Measurements from ENCODE around the gene ZCCHC7.
"Not testable (repeated sequence)": the region's sequence is repeated elsewhere in the genome, so short reads cannot be mapped to it uniquely, and the experiment has no call there.

ZCCHC7 gene

DNA sequence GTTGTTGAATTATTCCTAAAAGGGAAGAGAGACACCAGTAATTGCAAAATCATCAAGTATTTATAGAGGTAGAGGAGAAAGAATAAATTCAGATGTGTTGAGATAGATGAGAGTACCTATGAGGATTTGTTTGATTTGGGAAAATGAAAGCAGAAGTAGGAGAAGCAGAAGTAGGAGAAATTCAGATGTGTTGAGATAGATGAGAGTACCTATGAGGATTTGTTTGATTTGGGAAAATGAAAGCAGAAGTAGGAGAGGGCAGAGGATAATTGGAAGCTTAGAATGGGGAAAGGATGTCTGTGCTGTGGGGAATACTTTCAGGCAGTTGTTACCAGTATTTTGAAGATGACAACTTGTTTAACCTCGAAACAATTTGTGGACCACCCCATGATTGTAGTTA lies 35.1 kb upstream of the ZCCHC7 start:
- no peaks in the 10 kb centered on the region for H3K27me3 ChIP-seq (ENCODE audit: insufficient read depth, insufficient read length)
- no peak for DNase-seq (ENCODE audit: low read depth, low spot score)
- peaks cover 22% of the 10 kb centered on the region for H3K36me3 ChIP-seq (ENCODE audit: insufficient read depth, insufficient read length, low read length)
- no peak overlapping the region for H3K4me3 ChIP-seq (ENCODE audit: insufficient read length, low read depth)
- H3K9me3 ChIP-seq (ENCODE audit: insufficient read depth, low read length): no peaks in the 10 kb centered on the region
- no peaks in the 10 kb centered on the region for H3K4me1 ChIP-seq (ENCODE audit: insufficient read depth, insufficient read length)
- H3K9ac ChIP-seq (ENCODE audit: insufficient read length, low read depth): no peak overlapping the region
- TF ChIP-seq ZNF274 (IDR thresholded peaks at IDR 0.05; ENCODE audit: low read depth, low read length): no peak
- no peak for TF ChIP-seq SUZ12 (IDR thresholded peaks at IDR 0.05; ENCODE audit: extremely low read depth, insufficient read depth, insufficient read length)
- no peak for TF ChIP-seq YY1 (IDR thresholded peaks at IDR 0.05; ENCODE audit: insufficient read depth, insufficient read length)

DNA sequence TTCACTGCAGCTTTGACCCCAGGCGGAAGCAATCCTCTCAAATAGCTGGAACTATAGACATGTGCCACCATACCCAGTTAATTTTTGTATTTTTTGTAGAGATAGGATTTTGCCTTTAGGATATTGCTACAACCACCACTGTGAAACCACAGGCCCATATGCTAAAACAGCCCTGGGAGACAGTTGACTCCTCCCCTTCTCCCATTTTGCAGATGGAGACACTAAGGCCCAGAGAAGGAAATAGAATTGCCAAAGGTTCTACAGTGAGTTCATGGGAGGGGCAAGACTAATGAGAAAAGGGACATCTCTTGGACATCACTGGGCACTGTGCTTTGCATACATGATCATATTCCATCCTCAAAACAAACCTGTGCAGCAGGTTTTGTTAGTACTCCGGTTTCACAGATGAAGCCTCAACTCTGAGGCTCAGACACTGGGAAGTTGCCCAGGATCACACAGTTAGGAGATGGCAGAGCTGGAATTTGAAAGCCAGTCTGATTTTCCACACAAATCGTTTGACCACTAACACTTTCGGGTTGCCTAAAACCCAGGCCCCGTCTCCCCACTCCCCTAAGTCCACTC lies 27.6 kb upstream of the ZCCHC7 start:
- not testable (repeated sequence) for DNase-seq (ENCODE audit: low read depth, low spot score)

DNA sequence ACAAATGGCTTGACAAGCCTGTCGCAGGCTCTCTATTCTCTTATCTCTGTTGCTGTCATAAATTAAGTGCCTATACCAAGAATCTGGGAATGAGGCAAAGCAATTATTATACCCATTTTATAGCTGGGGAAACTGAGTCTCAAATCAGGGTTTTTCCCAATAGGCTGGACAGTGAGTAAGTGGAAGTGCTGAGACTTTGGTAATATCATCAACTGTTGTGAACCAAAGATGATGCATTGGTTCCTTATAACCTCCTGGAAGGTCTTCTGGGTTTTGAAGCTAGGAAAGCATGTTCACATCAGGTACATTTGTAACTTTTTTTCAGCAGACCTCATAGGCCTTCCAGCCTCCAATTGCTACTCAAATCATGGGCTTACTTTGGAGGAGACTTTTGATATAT lies 25.6 kb upstream of the ZCCHC7 start:
- TF ChIP-seq YY1 (IDR thresholded peaks at IDR 0.05; ENCODE audit: insufficient read depth, insufficient read length): no peak
- no peak for TF ChIP-seq SUZ12 (IDR thresholded peaks at IDR 0.05; ENCODE audit: extremely low read depth, insufficient read depth, insufficient read length)
- no peak for TF ChIP-seq ZNF274 (IDR thresholded peaks at IDR 0.05; ENCODE audit: low read depth, low read length)
- no peaks in the 10 kb centered on the region for H3K9me3 ChIP-seq (ENCODE audit: insufficient read depth, low read length)

More for the DNA sequence above, 27.6 kb upstream of the ZCCHC7 start:
- not testable (repeated sequence) for H3K9me3 ChIP-seq (ENCODE audit: insufficient read depth, low read length); H3K9ac ChIP-seq (ENCODE audit: insufficient read length, low read depth); H3K4me1 ChIP-seq (ENCODE audit: insufficient read depth, insufficient read length); H3K36me3 ChIP-seq (ENCODE audit: insufficient read depth, insufficient read length, low read length); H3K27me3 ChIP-seq (ENCODE audit: insufficient read depth, insufficient read length); H3K4me3 ChIP-seq (ENCODE audit: insufficient read length, low read depth)

DNA sequence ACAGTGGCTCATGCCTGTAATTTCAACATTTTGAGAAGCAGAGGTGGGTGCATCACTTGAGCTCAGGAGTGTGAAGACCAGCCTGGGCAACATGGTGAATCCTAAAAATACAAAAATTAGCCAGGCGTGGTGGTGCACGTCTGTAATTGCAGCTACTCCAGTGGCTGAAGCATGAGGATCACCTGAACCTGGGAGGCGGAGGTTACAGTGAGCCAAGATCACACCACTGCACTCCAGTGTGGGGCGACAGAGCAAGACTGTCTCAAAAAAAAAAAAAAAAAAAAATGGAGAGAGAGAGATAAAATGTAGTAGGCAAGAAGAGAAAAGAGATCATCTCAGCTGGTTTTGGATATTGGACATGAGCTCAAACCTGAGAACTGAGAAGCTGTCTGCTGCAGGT lies 23.7 kb upstream of the ZCCHC7 start:
- H3K27me3 ChIP-seq (ENCODE audit: insufficient read depth, insufficient read length): no peaks in the 10 kb centered on the region
- no peaks in the 10 kb centered on the region for H3K36me3 ChIP-seq (ENCODE audit: insufficient read depth, insufficient read length, low read length)
- peaks cover 4% of the 10 kb centered on the region for H3K4me1 ChIP-seq (ENCODE audit: insufficient read depth, insufficient read length)
- no peak for DNase-seq (ENCODE audit: low read depth, low spot score)
- H3K9me3 ChIP-seq (ENCODE audit: insufficient read depth, low read length): no peaks in the 10 kb centered on the region
- H3K4me3 ChIP-seq (ENCODE audit: insufficient read length, low read depth): no peak overlapping the region
- no peak overlapping the region for H3K9ac ChIP-seq (ENCODE audit: insufficient read length, low read depth)
- TF ChIP-seq ZNF274 (IDR thresholded peaks at IDR 0.05; ENCODE audit: low read depth, low read length) (no peak), SUZ12 (IDR thresholded peaks at IDR 0.05; ENCODE audit: extremely low read depth, insufficient read depth, insufficient read length) (no peak), YY1 (IDR thresholded peaks at IDR 0.05; ENCODE audit: insufficient read depth, insufficient read length) (no peak)

More for the DNA sequence above, 25.6 kb upstream of the ZCCHC7 start:
- DNase-seq (ENCODE audit: low read depth, low spot score): no peak
- Histone ChIP-seq H3K9ac (ENCODE audit: insufficient read length, low read depth) (no peak overlapping the region), H3K4me1 (ENCODE audit: insufficient read depth, insufficient read length) (no peaks in the 10 kb centered on the region), H3K36me3 (ENCODE audit: insufficient read depth, insufficient read length, low read length) (no peaks in the 10 kb centered on the region), H3K27me3 (ENCODE audit: insufficient read depth, insufficient read length) (no peaks in the 10 kb centered on the region), H3K4me3 (ENCODE audit: insufficient read length, low read depth) (no peak overlapping the region)

DNA sequence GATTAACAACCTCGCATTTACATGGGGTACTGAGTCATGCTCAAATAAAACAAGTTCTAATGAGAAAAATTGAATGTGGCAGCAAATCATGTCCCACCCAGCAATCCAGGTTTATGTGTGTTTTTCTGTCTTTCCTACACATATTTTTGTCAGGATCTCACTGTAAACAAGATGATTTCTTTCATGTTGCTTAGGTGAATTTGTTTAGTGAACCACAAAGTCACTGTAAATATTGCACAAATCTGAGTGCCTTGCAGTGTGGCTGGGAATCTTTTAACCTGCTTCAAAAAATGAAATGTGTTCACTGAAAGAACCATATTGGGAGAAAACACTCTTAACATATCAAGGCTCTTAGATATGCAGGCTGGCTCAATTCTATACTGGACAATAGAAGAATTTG lies 23.1 kb upstream of the ZCCHC7 start:
- Histone ChIP-seq H3K4me3 (ENCODE audit: insufficient read length, low read depth) (no peak overlapping the region), H3K36me3 (ENCODE audit: insufficient read depth, insufficient read length, low read length) (no peaks in the 10 kb centered on the region), H3K4me1 (ENCODE audit: insufficient read depth, insufficient read length) (peaks cover 4% of the 10 kb centered on the region), H3K27me3 (ENCODE audit: insufficient read depth, insufficient read length) (no peaks in the 10 kb centered on the region), H3K9ac (ENCODE audit: insufficient read length, low read depth) (no peak overlapping the region), H3K9me3 (ENCODE audit: insufficient read depth, low read length) (no peaks in the 10 kb centered on the region)
- no peak for TF ChIP-seq SUZ12 (IDR thresholded peaks at IDR 0.05; ENCODE audit: extremely low read depth, insufficient read depth, insufficient read length)
- no peak for TF ChIP-seq YY1 (IDR thresholded peaks at IDR 0.05; ENCODE audit: insufficient read depth, insufficient read length)
- TF ChIP-seq ZNF274 (IDR thresholded peaks at IDR 0.05; ENCODE audit: low read depth, low read length): no peak
- DNase-seq (ENCODE audit: low read depth, low spot score): no peak

GRCh38 chr9:37100327-37100726 lies 20.0 kb upstream of the ZCCHC7 start:
- DNase-seq (ENCODE audit: low read depth, low spot score): peak; percentile 58
- H3K4me3 ChIP-seq (ENCODE audit: insufficient read length, low read depth): no peak overlapping the region
- TF ChIP-seq SUZ12 (IDR thresholded peaks at IDR 0.05; ENCODE audit: extremely low read depth, insufficient read depth, insufficient read length) (no peak), ZNF274 (IDR thresholded peaks at IDR 0.05; ENCODE audit: low read depth, low read length) (no peak), YY1 (IDR thresholded peaks at IDR 0.05; ENCODE audit: insufficient read depth, insufficient read length) (no peak)

DNA sequence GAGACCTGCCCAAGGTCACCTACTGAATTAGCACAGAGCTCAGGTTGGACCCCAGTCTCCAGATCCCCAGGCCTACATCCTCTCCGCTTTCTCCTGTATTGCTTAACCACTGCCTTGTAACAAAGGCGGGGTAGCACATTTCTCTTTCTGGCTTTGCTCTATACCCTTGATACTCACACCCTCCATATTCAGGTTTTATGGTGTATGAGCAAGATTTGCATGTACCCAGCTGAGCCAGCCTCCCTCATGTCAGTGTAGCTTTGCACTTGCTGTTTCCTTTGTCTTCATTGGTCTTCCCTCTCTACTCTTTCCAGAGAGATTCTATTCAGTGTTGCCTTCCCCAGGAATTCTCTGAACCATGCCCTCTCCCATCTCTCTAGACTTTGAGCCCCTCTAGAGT lies 19.6 kb upstream of the ZCCHC7 start:
- no peaks in the 10 kb centered on the region for H3K27me3 ChIP-seq (ENCODE audit: insufficient read depth, insufficient read length)
- H3K36me3 ChIP-seq (ENCODE audit: insufficient read depth, insufficient read length, low read length): no peaks in the 10 kb centered on the region
- peaks cover 4% of the 10 kb centered on the region for H3K4me1 ChIP-seq (ENCODE audit: insufficient read depth, insufficient read length)
- no peak for DNase-seq (ENCODE audit: low read depth, low spot score)
- no peaks in the 10 kb centered on the region for H3K9me3 ChIP-seq (ENCODE audit: insufficient read depth, low read length)
- H3K4me3 ChIP-seq (ENCODE audit: insufficient read length, low read depth): no peak overlapping the region
- no peak overlapping the region for H3K9ac ChIP-seq (ENCODE audit: insufficient read length, low read depth)
- TF ChIP-seq ZNF274 (IDR thresholded peaks at IDR 0.05; ENCODE audit: low read depth, low read length): no peak
- no peak for TF ChIP-seq SUZ12 (IDR thresholded peaks at IDR 0.05; ENCODE audit: extremely low read depth, insufficient read depth, insufficient read length)
- no peak for TF ChIP-seq YY1 (IDR thresholded peaks at IDR 0.05; ENCODE audit: insufficient read depth, insufficient read length)

More at GRCh38 chr9:37100327-37100726, 20.0 kb upstream of the ZCCHC7 start:
- H3K27me3 ChIP-seq (ENCODE audit: insufficient read depth, insufficient read length): no peaks in the 10 kb centered on the region
- no peaks in the 10 kb centered on the region for H3K9me3 ChIP-seq (ENCODE audit: insufficient read depth, low read length)
- H3K36me3 ChIP-seq (ENCODE audit: insufficient read depth, insufficient read length, low read length): no peaks in the 10 kb centered on the region
- no peak overlapping the region for H3K9ac ChIP-seq (ENCODE audit: insufficient read length, low read depth)
- peaks cover 4% of the 10 kb centered on the region for H3K4me1 ChIP-seq (ENCODE audit: insufficient read depth, insufficient read length)

All from NT2/D1 (cell line).